CD4-positive, alpha-beta memory T cell (primary cell): ENCODE measurements around the gene ANKRD28. TPM values are rescaled to one million over a fixed set of nuclear protein-coding genes. Genes with fewer than 3 reads are reported as not detected.
A peak's percentile ranks its signal among the peaks of the same experiment; 100 is the strongest.

Source experiments
- CTCF ChIA-PET: fragments of 350-600 bp; sonication (Branson Sonifier 250); formaldehyde crosslinking; loops from one replicate; lab custom pipeline; 2021; ENCODE audit warnings: inconsistent platforms; ENCODE audit not compliant: partially characterized antibody; lab: Charles Lee
- POLR2A ChIA-PET: fragments of 350-600 bp; sonication (Branson Sonifier 250); formaldehyde crosslinking; loops from one replicate; lab custom pipeline; 2021; ENCODE audit not compliant: partially characterized antibody; lab: Charles Lee
- DNase-seq, 5 donors: peaks; one replicate each; pipeline versions ENCODE4 v3.0.0 to v3.0.0-alpha.2; 2020 to 2022; ENCODE audit warnings: mixed read lengths in 1 of 5
- H3K27ac ChIP-seq: one replicate; pipeline ENCODE4 v1.7.0; 2013; ENCODE audit warnings: low read depth, low read length
- H3K27me3 ChIP-seq: 2 replicates; pipeline ENCODE4 v1.7.0; 2013; ENCODE audit warnings: mild to moderate bottlenecking, low read length, moderate library complexity; ENCODE audit not compliant: insufficient read depth
- H3K36me3 ChIP-seq: 2 replicates; pipeline ENCODE4 v1.7.0; 2013; ENCODE audit warnings: mild to moderate bottlenecking, low read length, moderate library complexity; ENCODE audit not compliant: insufficient read depth
- H3K4me1 ChIP-seq: 2 replicates; pipeline ENCODE4 v1.7.0; 2013; ENCODE audit warnings: mild to moderate bottlenecking, low read length, moderate library complexity; ENCODE audit not compliant: insufficient read depth
- H3K4me3 ChIP-seq, 2 donors: one replicate each; pipeline ENCODE4 v1.7.0; 2013; ENCODE audit warnings: low read length in 2 of 2, mild to moderate bottlenecking in 1 of 2
- H3K9me3 ChIP-seq, 2 donors: one replicate each; pipeline ENCODE4 v1.7.0; 2013; ENCODE audit warnings: low read length in 2 of 2, control low read depth in 1 of 2; ENCODE audit not compliant: control insufficient read depth in 1 of 2
- H3K27ac Mint-ChIP-seq, 7 donors: one replicate each; pipeline ENCODE4 v1.8.0; 2020 to 2021; ENCODE audit warnings: mixed read lengths in 7 of 7, mild to moderate bottlenecking in 6 of 7, inconsistent platforms in 3 of 7, moderate library complexity in 3 of 7
- H3K27me3 Mint-ChIP-seq, 2 donors: one replicate each; pipeline ENCODE4 v1.8.0; 2020 to 2021; ENCODE audit warnings: mixed read lengths in 2 of 2
- H3K36me3 Mint-ChIP-seq, 2 donors: one replicate each; pipeline ENCODE4 v1.8.0; 2020 to 2021; ENCODE audit warnings: mixed read lengths in 2 of 2, inconsistent platforms in 1 of 2, mild to moderate bottlenecking in 1 of 2
- H3K4me1 Mint-ChIP-seq, 4 donors: one replicate each; pipeline ENCODE4 v1.8.0; 2020 to 2021; ENCODE audit warnings: mixed read lengths in 4 of 4, mild to moderate bottlenecking in 1 of 4
- H3K4me3 Mint-ChIP-seq, 8 donors: one replicate each; pipeline ENCODE4 v1.8.0; 2020 to 2021; ENCODE audit warnings: mixed read lengths in 8 of 8, mild to moderate bottlenecking in 7 of 8, moderate library complexity in 6 of 8, inconsistent platforms in 3 of 8
- H3K9me3 Mint-ChIP-seq, 8 donors: one replicate each; pipeline ENCODE4 v1.8.0; 2020 to 2021; ENCODE audit warnings: mixed read lengths in 8 of 8, mild to moderate bottlenecking in 5 of 8, inconsistent platforms in 3 of 8, moderate library complexity in 1 of 8
- intact Hi-C: fragments of 100-400 bp; cut with micrococcal nuclease; formaldehyde crosslinking; loops from one replicate; pipeline ENCODE4 v1.15.1; 2023
- polyA plus RNA-seq, 2 donors: library from polyadenylated mRNA; unstranded; fragments of 300-500 nt; fragmentation: Illumina TruSeq; gene quantifications; one replicate each; pipeline ENCODE4 v1.2.3, GENCODE V29; 2021
- total RNA-seq, 2 experiments: library from RNA; stranded (reverse); gene quantifications; one replicate each; pipeline ENCODE4 v1.2.3, GENCODE V29; 2021

Gene ANKRD28
- total and polyA plus RNA-seq, 4 experiments from 2014 or later, result 8.5 to 42.0 (median 27.2) TPM

DNA sequence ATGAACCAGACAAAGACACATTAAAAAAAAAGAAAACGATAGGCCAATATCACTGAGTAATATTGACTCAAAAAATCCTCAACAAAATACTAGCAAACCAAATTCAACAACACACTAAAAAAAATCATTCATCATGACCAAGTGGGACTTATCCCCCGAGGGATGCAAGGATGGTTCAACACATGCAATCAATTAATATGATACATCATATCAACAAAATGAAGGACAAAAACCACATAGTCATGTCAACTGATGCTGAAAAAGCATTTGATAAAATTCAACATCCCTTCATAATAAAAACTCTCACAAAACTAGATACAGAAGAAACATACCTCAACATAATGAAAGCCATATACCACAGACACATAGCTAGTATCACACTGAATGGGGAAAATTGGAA, 41.8 kb upstream of the ANKRD28 start:
- POLR2A ChIA-PET, result no interaction called here
- intact Hi-C loops, result no loop called here
- H3K36me3 Mint-ChIP-seq, result peaks cover 19 to 23% of the 10 kb centered on the region in 2 donors
- Histone ChIP-seq H3K9me3 (no peaks in the 10 kb centered on the region), H3K36me3 (no peaks in the 10 kb centered on the region), H3K4me3 (no peak overlapping the region), H3K27me3 (no peaks in the 10 kb centered on the region), H3K27ac (no peak overlapping the region), H3K4me1 (no peaks in the 10 kb centered on the region)
- CTCF ChIA-PET, result no interaction called here
- DNase-seq, result no peak
- peaks cover 23 to 48% (median 35%) of the 10 kb centered on the region in 4 donors for H3K4me1 Mint-ChIP-seq
- no peak overlapping the region for H3K27ac Mint-ChIP-seq
- H3K27me3 Mint-ChIP-seq, result no peaks in the 10 kb centered on the region
- peak overlapping the region in 1 of 8 donors; percentile 22 for H3K4me3 Mint-ChIP-seq
- peaks cover 7 to 36% (median 24%) of the 10 kb centered on the region in 8 donors for H3K9me3 Mint-ChIP-seq

DNA sequence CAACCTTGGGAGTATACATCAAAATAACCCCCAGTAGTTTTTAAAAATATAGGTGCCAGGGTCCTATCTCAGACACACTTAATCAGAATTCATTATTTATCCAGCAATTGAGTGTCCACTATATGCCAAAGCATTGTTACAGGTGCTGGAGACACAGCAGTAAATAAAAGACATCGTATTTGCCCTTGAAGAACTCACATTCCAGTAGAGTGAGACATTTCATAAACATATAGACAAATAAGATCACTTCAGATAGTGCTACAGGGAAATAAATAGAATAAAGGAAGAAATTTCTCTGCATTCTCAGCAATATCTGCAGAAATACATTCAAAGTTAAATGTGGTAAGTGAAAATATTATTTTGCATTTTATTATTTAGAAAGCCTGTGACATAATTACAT, 34.1 kb upstream of the ANKRD28 start:
- Mint-ChIP-seq H3K27me3 (no peaks in the 10 kb centered on the region), H3K9me3 (no peaks in the 10 kb centered on the region), H3K27ac (no peak overlapping the region), H3K36me3 (no peaks in the 10 kb centered on the region), H3K4me3 (no peak overlapping the region), H3K4me1 (peaks cover 14 to 39% (median 18%) of the 10 kb centered on the region in 4 donors)
- intact Hi-C loops, result no loop called here
- no peak for DNase-seq
- CTCF ChIA-PET, result no interaction called here
- H3K27ac ChIP-seq, result no peak overlapping the region
- H3K36me3 ChIP-seq, result no peaks in the 10 kb centered on the region
- POLR2A ChIA-PET, result interaction anchor here (0.9 kb wide), 1 partner anchor 208 kb away, joined by 3 read pairs; no protein-coding TSS in a partner anchor
- H3K4me1 ChIP-seq, result peaks cover under 1% of the 10 kb centered on the region
- no peak overlapping the region for H3K4me3 ChIP-seq
- no peaks in the 10 kb centered on the region for H3K9me3 ChIP-seq
- H3K27me3 ChIP-seq, result no peaks in the 10 kb centered on the region

DNA sequence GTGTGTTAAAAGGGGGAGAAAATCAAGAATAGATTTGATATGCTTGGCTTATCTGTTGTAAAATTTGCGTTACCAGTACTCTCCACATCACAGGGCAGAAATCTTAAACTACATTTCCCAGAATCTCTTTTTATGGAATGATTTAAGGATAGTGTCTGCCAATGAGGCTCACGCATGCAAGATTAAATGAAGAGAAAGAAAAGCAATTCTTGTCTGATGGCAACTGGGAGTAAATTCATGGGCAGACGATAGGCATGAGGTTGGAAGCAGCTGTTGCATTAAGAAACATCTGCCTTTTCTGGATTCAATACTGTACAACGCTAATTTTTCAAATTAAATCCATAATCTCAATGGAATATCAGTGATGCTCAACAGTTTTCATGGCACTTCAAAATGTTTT, 27.2 kb upstream of the ANKRD28 start:
- no peak overlapping the region for H3K4me3 Mint-ChIP-seq
- ChIA-PET CTCF (interaction anchor here (0.9 kb wide), 1 partner anchor 13 kb away, joined by 3 read pairs; no protein-coding TSS in a partner anchor), POLR2A (no interaction called here)
- H3K4me1 Mint-ChIP-seq, result peaks cover 38 to 70% (median 46%) of the 10 kb centered on the region in 4 donors
- Histone ChIP-seq H3K36me3 (no peaks in the 10 kb centered on the region), H3K4me1 (peaks cover 36% of the 10 kb centered on the region), H3K4me3 (no peak overlapping the region), H3K27me3 (no peaks in the 10 kb centered on the region), H3K27ac (no peak overlapping the region), H3K9me3 (no peaks in the 10 kb centered on the region)
- DNase-seq, result no peak
- H3K27me3 Mint-ChIP-seq, result no peaks in the 10 kb centered on the region
- H3K9me3 Mint-ChIP-seq, result no peaks in the 10 kb centered on the region
- H3K27ac Mint-ChIP-seq, result no peak overlapping the region
- intact Hi-C loops, result no loop called here
- no peaks in the 10 kb centered on the region for H3K36me3 Mint-ChIP-seq

DNA sequence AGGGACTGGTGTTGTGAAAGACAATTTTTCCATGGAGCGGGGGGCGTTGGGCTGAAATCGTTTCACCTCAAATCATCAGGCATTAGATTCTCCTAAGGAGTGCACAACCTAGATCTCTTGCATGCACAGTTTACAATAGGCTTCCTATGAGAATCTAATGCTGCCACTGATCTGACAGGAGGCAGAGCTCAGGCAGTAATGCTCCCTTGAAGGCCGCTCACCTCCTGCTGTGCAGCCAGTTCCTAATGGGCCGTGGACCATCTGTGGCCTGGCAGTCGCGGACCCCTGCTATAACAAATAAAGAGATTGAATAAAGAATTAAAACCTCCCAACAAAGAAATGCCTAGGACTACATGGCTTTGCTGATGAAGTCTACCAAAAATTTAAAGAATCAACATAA, 25.3 kb upstream of the ANKRD28 start:
- DNase-seq, result no peak
- Histone ChIP-seq H3K4me3 (no peak overlapping the region), H3K4me1 (peaks cover 42% of the 10 kb centered on the region), H3K27ac (no peak overlapping the region), H3K27me3 (no peaks in the 10 kb centered on the region), H3K36me3 (no peaks in the 10 kb centered on the region), H3K9me3 (no peaks in the 10 kb centered on the region)
- intact Hi-C loops, result no loop called here
- Mint-ChIP-seq H3K9me3 (no peaks in the 10 kb centered on the region), H3K27me3 (no peaks in the 10 kb centered on the region), H3K4me1 (peaks cover 43 to 81% (median 51%) of the 10 kb centered on the region in 4 donors), H3K36me3 (no peaks in the 10 kb centered on the region), H3K27ac (peak overlapping the region in 2 of 7 donors; percentile 17 to 55), H3K4me3 (no peak overlapping the region)
- CTCF ChIA-PET, result interaction anchor here (1.4 kb wide), 1 partner anchor 9 kb away, joined by 3 read pairs; no protein-coding TSS in a partner anchor
- POLR2A ChIA-PET, result no interaction called here

DNA sequence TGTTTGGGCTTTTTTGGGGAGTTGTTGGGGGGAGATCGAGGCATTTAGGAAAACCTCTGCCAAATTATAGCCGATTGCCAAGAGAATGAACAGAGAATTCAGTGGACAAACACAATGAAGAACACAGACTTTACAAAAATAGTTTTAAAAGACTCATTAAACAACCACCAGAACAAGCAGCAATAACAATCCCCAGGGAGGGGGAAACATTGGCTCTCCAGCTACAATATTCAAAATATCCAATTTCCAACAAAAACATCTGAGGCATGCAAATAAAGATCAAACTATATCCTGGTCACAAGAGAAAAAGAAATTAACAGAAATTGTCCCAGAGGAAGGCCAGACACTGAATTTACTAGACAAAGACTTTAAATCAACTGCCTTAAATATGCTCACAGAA, 24.5 kb upstream of the ANKRD28 start:
- Histone ChIP-seq H3K36me3 (no peaks in the 10 kb centered on the region), H3K9me3 (no peaks in the 10 kb centered on the region), H3K4me1 (peaks cover 49% of the 10 kb centered on the region), H3K27ac (no peak overlapping the region), H3K4me3 (no peak overlapping the region), H3K27me3 (no peaks in the 10 kb centered on the region)
- ChIA-PET POLR2A (no interaction called here), CTCF (interaction anchor here (1.0 to 1.4 kb wide), 2 partner anchors 8 to 11 kb away, joined by 3 to 4 read pairs; no protein-coding TSS in a partner anchor)
- Mint-ChIP-seq H3K36me3 (no peaks in the 10 kb centered on the region), H3K9me3 (no peaks in the 10 kb centered on the region), H3K27me3 (no peaks in the 10 kb centered on the region), H3K27ac (peak overlapping the region in 2 of 7 donors; percentile 43 to 58), H3K4me1 (peaks cover 42 to 81% (median 54%) of the 10 kb centered on the region in 4 donors), H3K4me3 (no peak overlapping the region)
- intact Hi-C loops, result no loop called here
- no peak for DNase-seq

DNA sequence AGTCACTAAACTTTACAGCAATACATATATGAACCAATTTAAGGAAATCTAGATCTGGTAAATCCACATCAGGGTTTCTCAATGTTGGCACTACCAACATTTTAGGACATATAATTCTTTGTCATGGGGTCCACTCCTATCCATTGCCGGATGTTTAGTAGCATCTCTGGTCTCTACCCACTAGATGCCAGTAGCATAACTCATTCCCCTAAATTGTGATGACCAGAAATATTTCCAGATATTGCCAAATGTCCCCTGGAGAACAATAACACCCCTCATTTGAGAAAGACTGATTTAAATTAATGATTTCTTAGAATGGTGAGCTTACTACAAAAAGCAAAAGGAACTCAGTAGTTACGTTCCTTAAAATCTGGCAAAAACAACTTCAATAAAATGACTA, 23.1 kb upstream of the ANKRD28 start:
- Histone ChIP-seq H3K4me3 (no peak overlapping the region), H3K9me3 (no peaks in the 10 kb centered on the region), H3K36me3 (no peaks in the 10 kb centered on the region), H3K27me3 (no peaks in the 10 kb centered on the region), H3K4me1 (peaks cover 57% of the 10 kb centered on the region), H3K27ac (no peak overlapping the region)
- no peak for DNase-seq
- Mint-ChIP-seq H3K27me3 (no peaks in the 10 kb centered on the region), H3K27ac (no peak overlapping the region), H3K4me3 (no peak overlapping the region), H3K9me3 (no peaks in the 10 kb centered on the region), H3K36me3 (no peaks in the 10 kb centered on the region), H3K4me1 (peaks cover 45 to 85% (median 56%) of the 10 kb centered on the region in 4 donors)
- ChIA-PET CTCF (interaction anchor here (0.9 kb wide), 1 partner anchor 117 kb away, joined by 4 read pairs; no protein-coding TSS in a partner anchor), POLR2A (no interaction called here)
- intact Hi-C loops, result no loop called here

DNA sequence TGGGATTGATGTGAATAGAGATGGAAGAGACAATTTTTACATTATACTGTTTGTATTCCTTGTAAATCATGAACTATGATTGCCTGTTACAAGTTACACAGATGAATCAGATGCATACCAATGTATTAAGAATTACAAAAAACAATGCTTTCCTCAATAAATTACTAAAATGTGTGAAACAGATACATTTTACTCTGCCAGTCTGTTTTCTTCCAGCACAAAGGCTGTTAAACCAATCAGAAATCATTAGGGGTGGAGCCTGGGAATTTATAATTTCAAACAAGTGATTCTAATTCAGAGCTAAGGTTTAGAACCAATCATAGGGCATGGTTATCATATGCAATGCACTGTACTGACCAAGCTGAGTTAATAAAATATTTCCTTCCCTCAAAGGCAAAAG, 21.8 kb upstream of the ANKRD28 start:
- Mint-ChIP-seq H3K27ac (no peak overlapping the region), H3K4me1 (peaks cover 40 to 84% (median 51%) of the 10 kb centered on the region in 4 donors)
- intact Hi-C loops, result loop anchor here (5.0 kb wide), 2 partner anchors 133 to 733 kb away; no protein-coding TSS in a partner anchor

More for the DNA sequence above, 21.8 kb upstream of the ANKRD28 start:
- no peak overlapping the region for H3K4me3 Mint-ChIP-seq
- H3K9me3 ChIP-seq, result no peaks in the 10 kb centered on the region
- H3K36me3 ChIP-seq, result no peaks in the 10 kb centered on the region
- no peak overlapping the region for H3K4me3 ChIP-seq
- no peak for DNase-seq
- CTCF ChIA-PET, result interaction anchor here (0.8 to 1.1 kb wide), 2 partner anchors 189 to 229 kb away, joined by 3 read pairs; no protein-coding TSS in a partner anchor
- no peaks in the 10 kb centered on the region for H3K27me3 Mint-ChIP-seq
- H3K27ac ChIP-seq, result no peak overlapping the region
- H3K27me3 ChIP-seq, result no peaks in the 10 kb centered on the region
- POLR2A ChIA-PET, result no interaction called here
- H3K4me1 ChIP-seq, result peaks cover 53% of the 10 kb centered on the region
- H3K9me3 Mint-ChIP-seq, result no peaks in the 10 kb centered on the region
- H3K36me3 Mint-ChIP-seq, result no peaks in the 10 kb centered on the region
